OCI-LY7 (cell line): ENCODE measurements around the gene NLGN1.

Experiments used
- EZH2phosphoT487 ChIP-seq: fragments of 200-600 bp; sonication (generic); IDR thresholded peaks from 2 replicates; pipeline ENCODE4 v1.6.1; 2018; ENCODE audit warnings: low read depth, borderline replicate concordance, mild to moderate bottlenecking, mixed run types, antibody characterized with exemption, low read length, moderate library complexity, mixed read lengths
- TF ChIP-seq, protein P1 (sequence below): fragments of 200-600 bp; sonication (generic); conservative IDR thresholded peaks from 2 replicates; pipeline ENCODE4 v1.5.1; 2014; ENCODE audit warnings: mild to moderate bottlenecking, antibody characterized with exemption, low read length, moderate library complexity, mixed read lengths

DNA sequence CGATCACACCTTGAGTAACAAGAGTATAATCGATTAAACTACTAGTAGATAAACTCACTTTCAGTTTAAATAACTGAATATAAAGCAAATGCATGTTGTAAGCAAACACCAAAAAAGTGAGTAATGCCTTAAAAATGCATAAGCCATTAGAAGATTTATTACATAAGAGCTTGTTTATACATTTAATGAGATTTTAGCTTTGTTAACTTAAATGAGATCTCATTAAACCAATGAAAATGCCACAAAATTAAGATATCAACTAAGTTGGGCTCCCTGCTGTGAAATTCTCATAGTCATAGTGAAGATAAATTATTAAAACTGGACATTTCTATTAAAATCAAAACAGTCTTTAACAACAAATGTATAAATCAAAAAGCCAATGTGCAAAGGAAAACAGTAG lies 701.2 kb downstream of the NLGN1 start:
- TF ChIP-seq, protein P1, sequence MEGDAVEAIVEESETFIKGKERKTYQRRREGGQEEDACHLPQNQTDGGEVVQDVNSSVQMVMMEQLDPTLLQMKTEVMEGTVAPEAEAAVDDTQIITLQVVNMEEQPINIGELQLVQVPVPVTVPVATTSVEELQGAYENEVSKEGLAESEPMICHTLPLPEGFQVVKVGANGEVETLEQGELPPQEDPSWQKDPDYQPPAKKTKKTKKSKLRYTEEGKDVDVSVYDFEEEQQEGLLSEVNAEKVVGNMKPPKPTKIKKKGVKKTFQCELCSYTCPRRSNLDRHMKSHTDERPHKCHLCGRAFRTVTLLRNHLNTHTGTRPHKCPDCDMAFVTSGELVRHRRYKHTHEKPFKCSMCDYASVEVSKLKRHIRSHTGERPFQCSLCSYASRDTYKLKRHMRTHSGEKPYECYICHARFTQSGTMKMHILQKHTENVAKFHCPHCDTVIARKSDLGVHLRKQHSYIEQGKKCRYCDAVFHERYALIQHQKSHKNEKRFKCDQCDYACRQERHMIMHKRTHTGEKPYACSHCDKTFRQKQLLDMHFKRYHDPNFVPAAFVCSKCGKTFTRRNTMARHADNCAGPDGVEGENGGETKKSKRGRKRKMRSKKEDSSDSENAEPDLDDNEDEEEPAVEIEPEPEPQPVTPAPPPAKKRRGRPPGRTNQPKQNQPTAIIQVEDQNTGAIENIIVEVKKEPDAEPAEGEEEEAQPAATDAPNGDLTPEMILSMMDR: no peak
- TF ChIP-seq EZH2phosphoT487: no peak
